GM12801 (cell line): ENCODE data around the gene ASPSCR1.

Source experiments
- CTCF ChIP-seq: IDR thresholded peaks from one replicate; pipeline ENCODE4 v1.5.1; 2011; ENCODE audit warnings: control low read depth; ENCODE audit not compliant: insufficient read length; ENCODE audit errors: extremely low read depth

Gene ASPSCR1

GRCh38 chr17:82016061-82016874 lies 38.8 kb downstream of the ASPSCR1 start:
- no peak for TF ChIP-seq CTCF

GRCh38 chr17:82016875-82017459 lies 39.5 kb downstream of the ASPSCR1 start:
- no peak for TF ChIP-seq CTCF

GRCh38 chr17:82017612-82018151 lies 40.3 kb downstream of the ASPSCR1 start:
- TF ChIP-seq CTCF = no peak

GRCh38 chr17:82018152-82018988 lies 40.9 kb downstream of the ASPSCR1 start:
- TF ChIP-seq CTCF = no peak

- TF ChIP-seq CTCF = no peak
These were observed 41.7 kb downstream of the ASPSCR1 start for GRCh38 chr17:82018989-82019689.

GRCh38 chr17:82019690-82020571 lies 42.5 kb downstream of the ASPSCR1 start:
- TF ChIP-seq CTCF = no peak
